ENCODE measurements around the gene CHCHD4. TPM values are rescaled to one million over a fixed set of nuclear protein-coding genes. Genes with fewer than 3 reads are reported as not detected.
A peak's percentile ranks its signal among the peaks of the same experiment; 100 is the strongest.
"Not testable (repeated sequence)": the region's sequence is repeated elsewhere in the genome, so short reads cannot be mapped to it uniquely, and the experiment has no call there.

The CHCHD4 gene
- total and polyA plus RNA-seq, 2 donors from 2014 or later = 12.8 to 33.6 TPM

DNA sequence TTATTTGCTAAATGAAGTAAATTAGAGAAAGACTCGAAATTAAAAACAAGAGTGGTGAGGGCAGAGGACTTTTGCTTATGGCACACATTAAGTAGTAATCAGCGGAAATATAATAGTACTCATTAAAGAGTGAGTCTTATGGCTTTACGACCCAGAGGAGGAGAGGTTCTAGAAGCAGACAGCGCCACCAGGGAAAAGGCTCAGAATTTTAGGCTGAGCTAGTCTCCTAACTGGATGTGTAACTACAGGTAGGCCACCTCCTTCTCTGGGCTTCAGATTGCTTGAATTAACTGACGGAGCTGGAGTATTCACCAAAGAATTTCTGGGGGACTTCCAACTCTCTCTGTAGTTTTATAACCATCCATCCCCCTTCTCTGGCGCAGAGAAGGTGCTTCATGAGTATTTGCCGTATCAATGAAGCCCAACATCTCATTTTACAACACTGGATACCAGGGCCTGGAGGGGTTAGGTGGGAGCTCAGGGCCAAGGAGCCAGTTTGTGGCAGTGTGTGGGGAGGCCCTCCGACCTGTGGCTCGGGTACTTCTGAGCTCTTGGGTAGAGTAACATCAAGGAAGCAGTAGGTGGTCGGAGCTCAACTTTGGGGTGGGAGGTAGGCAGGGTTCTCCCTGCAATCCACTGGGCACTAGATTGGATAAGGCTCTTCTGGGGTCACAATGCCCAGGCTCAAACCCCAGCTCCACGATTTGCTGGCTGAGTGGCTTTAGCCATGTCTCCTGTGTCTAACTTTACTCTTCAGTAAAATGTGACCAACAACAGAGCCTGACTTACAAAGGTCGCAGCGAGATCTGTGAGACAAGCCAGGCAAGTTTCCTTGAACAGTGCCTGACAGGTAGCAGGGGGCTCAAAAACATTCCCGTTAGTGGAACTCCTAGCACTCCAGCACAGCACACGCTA is 1.1 kb downstream of the CHCHD4 start:
- intact Hi-C loops (cut with DNase I) = no loop called here
- H3K36me3 ChIP-seq (ENCODE audit: control insufficient read depth in 2 of 3, insufficient read depth in 3 of 3, low read length in 3 of 3) = no peaks in the 10 kb centered on the region
- no peak for FAIRE-seq
- no peaks in the 10 kb centered on the region for H3K9me3 ChIP-seq (ENCODE audit: control insufficient read depth in 2 of 3, insufficient read depth in 1 of 3, low read length in 3 of 3)
- DNase-seq = peak in 1 of 5 donors; percentile 45
- no peaks in the 10 kb centered on the region for H3K27me3 ChIP-seq (ENCODE audit: control insufficient read depth, insufficient read depth, low read length)
- H3K9ac ChIP-seq (ENCODE audit: low read length in 3 of 3) = peak overlapping the region; percentile 46 to 63 (median 50)
- TF ChIP-seq, protein P1, sequence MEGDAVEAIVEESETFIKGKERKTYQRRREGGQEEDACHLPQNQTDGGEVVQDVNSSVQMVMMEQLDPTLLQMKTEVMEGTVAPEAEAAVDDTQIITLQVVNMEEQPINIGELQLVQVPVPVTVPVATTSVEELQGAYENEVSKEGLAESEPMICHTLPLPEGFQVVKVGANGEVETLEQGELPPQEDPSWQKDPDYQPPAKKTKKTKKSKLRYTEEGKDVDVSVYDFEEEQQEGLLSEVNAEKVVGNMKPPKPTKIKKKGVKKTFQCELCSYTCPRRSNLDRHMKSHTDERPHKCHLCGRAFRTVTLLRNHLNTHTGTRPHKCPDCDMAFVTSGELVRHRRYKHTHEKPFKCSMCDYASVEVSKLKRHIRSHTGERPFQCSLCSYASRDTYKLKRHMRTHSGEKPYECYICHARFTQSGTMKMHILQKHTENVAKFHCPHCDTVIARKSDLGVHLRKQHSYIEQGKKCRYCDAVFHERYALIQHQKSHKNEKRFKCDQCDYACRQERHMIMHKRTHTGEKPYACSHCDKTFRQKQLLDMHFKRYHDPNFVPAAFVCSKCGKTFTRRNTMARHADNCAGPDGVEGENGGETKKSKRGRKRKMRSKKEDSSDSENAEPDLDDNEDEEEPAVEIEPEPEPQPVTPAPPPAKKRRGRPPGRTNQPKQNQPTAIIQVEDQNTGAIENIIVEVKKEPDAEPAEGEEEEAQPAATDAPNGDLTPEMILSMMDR (IDR thresholded peaks at IDR 0.05; ENCODE audit: borderline replicate concordance, extremely low read depth, insufficient read depth) = no peak
- peak overlapping the region; percentile 72 to 88 (median 74) for H3K4me3 ChIP-seq (ENCODE audit: low read length in 3 of 3)
- H3K27ac ChIP-seq (ENCODE audit: low read depth in 2 of 2, low read length in 2 of 2) = peak overlapping the region; percentile 66 to 86
- H3K4me1 ChIP-seq (ENCODE audit: control insufficient read depth in 2 of 3, insufficient read depth in 2 of 3, low read depth in 1 of 3, low read length in 3 of 3) = peaks cover 0 to 43% (median 23%) of the 10 kb centered on the region in 3 donors

DNA sequence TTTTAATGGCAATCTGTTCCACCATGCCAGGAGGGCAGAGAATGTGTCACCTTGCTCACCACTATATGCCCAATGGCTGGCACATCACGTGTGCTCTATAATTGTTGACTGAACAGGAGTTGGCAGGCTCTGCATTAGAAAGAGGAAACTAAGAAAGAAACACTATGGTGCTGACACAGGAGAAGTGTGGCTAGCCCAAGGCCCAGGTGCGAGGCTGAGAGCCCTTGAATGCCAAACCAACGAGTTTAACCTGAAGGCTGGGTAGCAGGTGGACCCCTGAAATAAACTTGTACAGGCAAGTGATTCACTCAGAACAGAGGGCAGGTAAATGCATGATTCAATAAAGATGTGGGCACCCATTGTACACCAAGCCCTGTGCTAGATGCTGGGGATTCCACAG is 2.4 kb downstream of the CHCHD4 start:
- Histone ChIP-seq H3K27ac (ENCODE audit: low read depth in 2 of 2, low read length in 2 of 2) (no peak overlapping the region), H3K27me3 (ENCODE audit: control insufficient read depth, insufficient read depth, low read length) (no peaks in the 10 kb centered on the region), H3K9ac (ENCODE audit: low read length in 3 of 3) (no peak overlapping the region), H3K4me3 (ENCODE audit: low read length in 3 of 3) (no peak overlapping the region), H3K9me3 (ENCODE audit: control insufficient read depth in 2 of 3, insufficient read depth in 1 of 3, low read length in 3 of 3) (no peaks in the 10 kb centered on the region), H3K36me3 (ENCODE audit: control insufficient read depth in 2 of 3, insufficient read depth in 3 of 3, low read length in 3 of 3) (no peaks in the 10 kb centered on the region), H3K4me1 (ENCODE audit: control insufficient read depth in 2 of 3, insufficient read depth in 2 of 3, low read depth in 1 of 3, low read length in 3 of 3) (peaks cover 0 to 48% (median 33%) of the 10 kb centered on the region in 3 donors)
- DNase-seq (no peak), FAIRE-seq (no peak)
- intact Hi-C loops (cut with DNase I) = no loop called here
- TF ChIP-seq, protein P1 (IDR thresholded peaks at IDR 0.05; ENCODE audit: borderline replicate concordance, extremely low read depth, insufficient read depth) = no peak

DNA sequence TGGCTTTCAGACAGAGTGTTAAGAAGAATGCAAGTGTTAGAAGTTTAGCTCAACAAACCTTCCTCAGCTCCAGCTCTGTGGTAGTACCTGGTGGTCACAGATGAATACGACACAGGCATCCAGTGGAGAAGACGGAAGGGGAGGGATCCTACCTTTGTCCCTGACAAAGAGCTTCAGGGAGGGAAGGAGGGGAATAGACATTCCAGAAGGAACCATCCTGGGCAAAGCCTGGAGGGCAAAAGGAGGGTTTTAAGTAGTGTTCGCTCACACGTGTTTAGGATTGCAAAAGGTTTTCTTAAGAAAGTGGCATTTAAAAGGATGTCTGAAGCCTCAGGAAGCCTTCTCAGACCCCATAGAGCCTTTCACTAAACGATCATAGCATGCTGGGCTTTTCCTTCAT is 2.8 kb downstream of the CHCHD4 start:
- H3K36me3 ChIP-seq (ENCODE audit: control insufficient read depth in 2 of 3, insufficient read depth in 3 of 3, low read length in 3 of 3) = no peaks in the 10 kb centered on the region
- H3K27me3 ChIP-seq (ENCODE audit: control insufficient read depth, insufficient read depth, low read length) = no peaks in the 10 kb centered on the region
- intact Hi-C loops (cut with DNase I) = no loop called here
- H3K27ac ChIP-seq (ENCODE audit: low read depth in 2 of 2, low read length in 2 of 2) = no peak overlapping the region
- FAIRE-seq (no peak), DNase-seq (peak in 1 of 5 donors; percentile 9)
- H3K9ac ChIP-seq (ENCODE audit: low read length in 3 of 3) = no peak overlapping the region
- H3K9me3 ChIP-seq (ENCODE audit: control insufficient read depth in 2 of 3, insufficient read depth in 1 of 3, low read length in 3 of 3) = no peaks in the 10 kb centered on the region
- no peak overlapping the region for H3K4me3 ChIP-seq (ENCODE audit: low read length in 3 of 3)
- TF ChIP-seq, protein P1 (IDR thresholded peaks at IDR 0.05; ENCODE audit: borderline replicate concordance, extremely low read depth, insufficient read depth) = no peak
- peaks cover 0 to 46% (median 34%) of the 10 kb centered on the region in 3 donors for H3K4me1 ChIP-seq (ENCODE audit: control insufficient read depth in 2 of 3, insufficient read depth in 2 of 3, low read depth in 1 of 3, low read length in 3 of 3)

DNA sequence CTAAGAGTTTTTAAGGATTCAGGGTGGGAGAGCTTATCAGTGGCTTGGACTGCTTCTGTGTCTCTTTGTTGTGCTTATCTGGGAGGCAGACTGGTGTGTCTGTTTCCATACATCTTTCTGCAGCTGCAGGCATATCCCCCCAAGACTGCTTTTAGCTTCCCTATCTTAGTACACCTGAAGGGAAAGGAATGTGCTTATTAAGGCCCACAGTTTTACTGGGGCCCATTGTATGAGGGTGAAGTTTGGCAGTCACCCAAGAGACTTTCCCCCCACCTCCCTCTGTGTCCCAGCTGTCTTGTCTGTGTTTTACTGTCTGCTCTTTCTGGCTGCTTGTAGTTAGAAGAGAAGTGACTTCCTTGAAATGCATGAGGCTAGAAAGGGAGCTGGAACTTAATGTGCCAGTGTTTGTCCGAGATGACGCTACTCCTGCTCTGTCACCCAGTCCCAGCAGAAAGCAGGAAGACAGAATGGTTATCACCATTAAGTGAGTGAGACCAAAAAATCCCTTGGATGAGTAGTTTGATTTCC is 3.7 kb downstream of the CHCHD4 start:
- H3K4me1 ChIP-seq (ENCODE audit: control insufficient read depth in 2 of 3, insufficient read depth in 2 of 3, low read depth in 1 of 3, low read length in 3 of 3) = peaks cover 0 to 39% (median 25%) of the 10 kb centered on the region in 3 donors
- H3K36me3 ChIP-seq (ENCODE audit: control insufficient read depth in 2 of 3, insufficient read depth in 3 of 3, low read length in 3 of 3); H3K27ac ChIP-seq (ENCODE audit: low read depth in 2 of 2, low read length in 2 of 2); intact Hi-C loops (cut with DNase I); H3K27me3 ChIP-seq (ENCODE audit: control insufficient read depth, insufficient read depth, low read length); H3K4me3 ChIP-seq (ENCODE audit: low read length in 3 of 3); H3K9me3 ChIP-seq (ENCODE audit: control insufficient read depth in 2 of 3, insufficient read depth in 1 of 3, low read length in 3 of 3); H3K9ac ChIP-seq (ENCODE audit: low read length in 3 of 3); FAIRE-seq; DNase-seq: not testable (repeated sequence)

All from kidney (tissue), 14 donors.